Sigmoid colon (tissue), 7 donors: ENCODE results near the gene GSTK1. TPM values are rescaled to one million over a fixed set of nuclear protein-coding genes. Genes with fewer than 3 reads are reported as not detected.

Experiments used
- DNase-seq: peaks from one replicate; pipeline ENCODE4 v3.0.0-alpha.2; 2019
- H3K27ac ChIP-seq, 4 donors: fragments of 200-600 bp; sonication (generic); one replicate each; pipeline ENCODE4 v1.5.1; 2016 to 2019; ENCODE audit warnings: mild to moderate bottlenecking in 1 of 4
- H3K27me3 ChIP-seq, 3 donors: fragments of 200-600 bp; sonication (generic); one replicate each; pipeline ENCODE4 v1.5.1; 2019; ENCODE audit warnings: mild to moderate bottlenecking in 1 of 3
- H3K36me3 ChIP-seq, 4 donors: fragments of 200-600 bp; sonication (generic); one replicate each; pipeline ENCODE4 v1.5.1; 2016 to 2019
- H3K4me1 ChIP-seq, 4 donors: fragments of 200-600 bp; sonication (generic); one replicate each; pipeline ENCODE4 v1.5.1; 2017 to 2019
- H3K4me3 ChIP-seq, 4 donors: fragments of 200-600 bp; sonication (generic); one replicate each; pipeline ENCODE4 v1.5.1; 2017 to 2019; ENCODE audit warnings: mild to moderate bottlenecking in 2 of 4, moderate library complexity in 1 of 4
- H3K9me3 ChIP-seq, 4 donors: fragments of 200-600 bp in 3 of 4; sonication (generic) in 3 of 4; one replicate each; pipeline versions ENCODE4 v1.5.1 to v1.6.1; 2013 to 2019
- EP300 ChIP-seq, 4 donors: sonication (generic); formaldehyde crosslinking; IDR thresholded peaks; one replicate each; pipeline ENCODE4 v1.6.1; 2017; ENCODE audit warnings: antibody characterized with exemption in 4 of 4
- POLR2A ChIP-seq, 2 donors: fragments of 450-650 bp; IDR thresholded peaks; one replicate each; pipeline ENCODE4 v1.6.1; 2016; ENCODE audit warnings: antibody characterized with exemption in 2 of 2, mild to moderate bottlenecking in 2 of 2, moderate library complexity in 2 of 2
- POLR2AphosphoS5 ChIP-seq, 4 donors: sonication (generic); formaldehyde crosslinking; IDR thresholded peaks; one replicate each; pipeline ENCODE4 v1.6.1; 2017; ENCODE audit warnings: antibody characterized with exemption in 4 of 4
- WGBS, 2 donors: extraction: QIAGEN DNeasy Blood & Tissue Kit; methylation state at CpG; one replicate each; pipeline ENCODE4 v1.1.7; 2013; 5-methylcytosine and 5-hydroxymethylcytosine counted together
- intact Hi-C: fragments of 100-400 bp; cut with DNase I; formaldehyde crosslinking; loops from one replicate; pipeline ENCODE4 v1.15.1; 2023
- polyA plus RNA-seq, 3 donors: library from polyadenylated mRNA; stranded (reverse); fragments of 200-250 nt; gene quantifications; one replicate each; pipeline ENCODE4 v1.2.3, GENCODE V29; 2013
- total RNA-seq, 4 donors: library from RNA; depleted of rRNA; stranded (reverse); fragments of >200 nt; gene quantifications; one replicate each; pipeline ENCODE4 v1.1.0, GENCODE V29; 2016
- TF ChIP-seq, protein P1 (sequence below), 4 experiments: fragments of 450-650 bp in 3 of 4; fragments of 200-600 bp in 1 of 4; IDR thresholded peaks; one replicate each; pipeline ENCODE4 v1.5.1; 2016 to 2019; ENCODE audit warnings: antibody characterized with exemption in 4 of 4, mild to moderate bottlenecking in 3 of 4, moderate library complexity in 2 of 4
- donor health status: healthy with polysubstance abuse.
- donor health status: Bipolar disorder and iron deficiency.
- donor health status: healthy.

The GSTK1 gene
- total and polyA plus RNA-seq, 7 donors = 111 to 247 (median 158) TPM

DNA sequence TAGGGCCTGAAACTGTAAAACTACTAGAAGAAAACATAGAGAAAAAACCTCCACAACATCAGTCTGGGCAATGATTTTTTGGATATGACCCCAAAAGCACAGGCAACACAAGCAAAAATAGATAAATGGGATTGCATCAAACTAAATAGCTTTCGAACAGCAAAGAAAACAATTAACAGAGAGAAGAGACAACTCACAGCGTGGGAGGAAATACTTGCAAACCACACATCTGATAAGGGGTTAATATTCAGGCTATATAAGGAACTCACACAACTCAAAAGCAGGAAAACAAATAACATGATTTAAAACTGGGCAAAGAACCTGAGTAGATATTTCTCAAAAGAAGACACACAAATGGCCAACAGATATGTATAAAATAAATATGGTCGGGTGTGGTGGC lies 7.7 kb upstream of the GSTK1 start:
- Histone ChIP-seq H3K27ac (no peak overlapping the region), H3K4me1 (peaks cover 0 to 9% (median 3%) of the 10 kb centered on the region in 4 donors), H3K4me3 (no peak overlapping the region), H3K27me3 (no peaks in the 10 kb centered on the region), H3K9me3 (peaks cover 0 to 4% (median 0%) of the 10 kb centered on the region in 4 donors), H3K36me3 (no peaks in the 10 kb centered on the region)
- TF ChIP-seq POLR2A (IDR thresholded peaks at IDR 0.05) = no peak
- no peak for TF ChIP-seq EP300 (IDR thresholded peaks at IDR 0.05)
- TF ChIP-seq POLR2AphosphoS5 (IDR thresholded peaks at IDR 0.05) = no peak
- TF ChIP-seq, protein P1, sequence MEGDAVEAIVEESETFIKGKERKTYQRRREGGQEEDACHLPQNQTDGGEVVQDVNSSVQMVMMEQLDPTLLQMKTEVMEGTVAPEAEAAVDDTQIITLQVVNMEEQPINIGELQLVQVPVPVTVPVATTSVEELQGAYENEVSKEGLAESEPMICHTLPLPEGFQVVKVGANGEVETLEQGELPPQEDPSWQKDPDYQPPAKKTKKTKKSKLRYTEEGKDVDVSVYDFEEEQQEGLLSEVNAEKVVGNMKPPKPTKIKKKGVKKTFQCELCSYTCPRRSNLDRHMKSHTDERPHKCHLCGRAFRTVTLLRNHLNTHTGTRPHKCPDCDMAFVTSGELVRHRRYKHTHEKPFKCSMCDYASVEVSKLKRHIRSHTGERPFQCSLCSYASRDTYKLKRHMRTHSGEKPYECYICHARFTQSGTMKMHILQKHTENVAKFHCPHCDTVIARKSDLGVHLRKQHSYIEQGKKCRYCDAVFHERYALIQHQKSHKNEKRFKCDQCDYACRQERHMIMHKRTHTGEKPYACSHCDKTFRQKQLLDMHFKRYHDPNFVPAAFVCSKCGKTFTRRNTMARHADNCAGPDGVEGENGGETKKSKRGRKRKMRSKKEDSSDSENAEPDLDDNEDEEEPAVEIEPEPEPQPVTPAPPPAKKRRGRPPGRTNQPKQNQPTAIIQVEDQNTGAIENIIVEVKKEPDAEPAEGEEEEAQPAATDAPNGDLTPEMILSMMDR (IDR thresholded peaks at IDR 0.05) = no peak
- WGBS, 2 donors = 62 to 72% methylated on average over 3 of the region's 3 CpGs
- DNase-seq = no peak
- intact Hi-C loops = no loop called here

DNA sequence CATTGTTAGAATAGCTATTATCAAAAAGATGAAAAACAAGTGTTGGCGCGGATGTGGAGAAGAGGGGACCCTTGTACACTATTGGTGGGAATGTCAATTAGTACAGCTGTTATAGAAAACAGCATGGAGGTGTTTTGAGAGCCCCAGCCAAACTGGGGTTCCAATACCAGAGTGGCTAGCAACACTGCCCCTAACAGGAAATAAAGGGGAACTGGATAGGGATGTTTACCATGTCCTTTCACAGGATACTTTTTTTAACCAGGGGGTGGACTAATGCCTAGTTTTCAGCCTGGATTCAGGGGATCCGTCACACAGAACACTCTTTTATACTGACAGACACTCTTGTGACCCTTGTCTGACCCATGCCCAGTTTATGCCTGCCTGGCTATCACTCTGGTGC lies 6.9 kb upstream of the GSTK1 start:
- peaks cover 0 to 4% (median 0%) of the 10 kb centered on the region in 4 donors for H3K9me3 ChIP-seq
- 94 to 95% methylated on average over 3 of the region's 3 CpGs for WGBS, 2 donors
- TF ChIP-seq EP300 (IDR thresholded peaks at IDR 0.05) = no peak
- no peak for TF ChIP-seq POLR2AphosphoS5 (IDR thresholded peaks at IDR 0.05)
- TF ChIP-seq, protein P1 (IDR thresholded peaks at IDR 0.05) = no peak
- no peak for TF ChIP-seq POLR2A (IDR thresholded peaks at IDR 0.05)
- no peak for DNase-seq
- H3K27me3 ChIP-seq = no peaks in the 10 kb centered on the region
- no peaks in the 10 kb centered on the region for H3K36me3 ChIP-seq
- H3K27ac ChIP-seq = no peak overlapping the region
- intact Hi-C loops = no loop called here
- peaks cover 0 to 9% (median 3%) of the 10 kb centered on the region in 4 donors for H3K4me1 ChIP-seq
- no peak overlapping the region for H3K4me3 ChIP-seq

DNA sequence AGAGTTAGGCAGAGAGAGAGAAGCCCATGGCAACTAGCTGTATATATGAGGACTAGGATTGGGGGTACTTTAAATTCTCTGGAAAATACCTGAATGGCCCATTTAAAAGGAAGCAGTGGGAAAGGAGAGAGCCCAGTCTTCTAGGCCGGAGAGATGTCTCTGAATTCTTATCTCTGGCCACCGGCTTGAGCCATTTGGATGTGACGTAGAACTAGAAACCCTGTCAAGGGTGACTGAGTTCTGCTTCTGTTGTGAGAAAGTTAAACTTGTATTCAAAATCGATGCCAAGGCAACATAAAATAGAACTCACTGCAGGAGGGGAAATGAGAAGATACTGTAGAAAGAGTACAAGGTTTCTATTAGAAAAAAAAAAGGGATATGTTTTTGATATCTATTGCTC lies 6.3 kb upstream of the GSTK1 start:
- TF ChIP-seq POLR2A (IDR thresholded peaks at IDR 0.05) (no peak), EP300 (IDR thresholded peaks at IDR 0.05) (no peak), POLR2AphosphoS5 (IDR thresholded peaks at IDR 0.05) (no peak)
- TF ChIP-seq, protein P1 (IDR thresholded peaks at IDR 0.05) = no peak
- Histone ChIP-seq H3K4me3 (no peak overlapping the region), H3K36me3 (no peaks in the 10 kb centered on the region), H3K27me3 (no peaks in the 10 kb centered on the region), H3K4me1 (peaks cover 0 to 9% (median 3%) of the 10 kb centered on the region in 4 donors), H3K27ac (no peak overlapping the region), H3K9me3 (peaks cover 0 to 4% (median 0%) of the 10 kb centered on the region in 4 donors)
- intact Hi-C loops = no loop called here
- no peak for DNase-seq
- WGBS, 2 donors = 82 to 83% methylated on average over 4 of the region's 4 CpGs

DNA sequence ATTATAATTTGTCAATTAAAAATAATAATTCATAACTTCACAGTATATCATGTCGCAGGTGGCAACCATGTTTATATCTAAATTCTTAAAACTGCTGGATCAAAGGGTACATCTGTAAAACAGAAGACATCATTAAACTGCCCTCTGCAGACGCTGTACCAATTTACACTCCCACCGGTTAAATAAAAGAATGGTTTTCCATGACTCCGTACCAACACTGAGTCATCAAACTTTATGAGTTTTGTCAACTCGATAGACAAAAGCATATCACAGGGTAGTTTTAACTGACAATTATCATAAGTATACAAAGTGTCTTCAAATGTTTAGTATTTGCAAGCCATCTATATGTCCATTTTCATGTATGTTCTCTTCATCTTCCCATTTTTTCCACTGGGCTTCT lies 5.7 kb upstream of the GSTK1 start:
- intact Hi-C loops = no loop called here
- Histone ChIP-seq H3K36me3 (no peaks in the 10 kb centered on the region), H3K4me1 (peaks cover 0 to 10% (median 3%) of the 10 kb centered on the region in 4 donors), H3K4me3 (no peak overlapping the region), H3K27me3 (no peaks in the 10 kb centered on the region), H3K9me3 (peaks cover 0 to 4% (median 0%) of the 10 kb centered on the region in 4 donors), H3K27ac (no peak overlapping the region)
- 16 to 68% methylated on average over 5 of the region's 5 CpGs for WGBS, 2 donors
- no peak for DNase-seq
- TF ChIP-seq POLR2AphosphoS5 (IDR thresholded peaks at IDR 0.05) (no peak), POLR2A (IDR thresholded peaks at IDR 0.05) (no peak), EP300 (IDR thresholded peaks at IDR 0.05) (no peak)
- TF ChIP-seq, protein P1 (IDR thresholded peaks at IDR 0.05) = no peak

DNA sequence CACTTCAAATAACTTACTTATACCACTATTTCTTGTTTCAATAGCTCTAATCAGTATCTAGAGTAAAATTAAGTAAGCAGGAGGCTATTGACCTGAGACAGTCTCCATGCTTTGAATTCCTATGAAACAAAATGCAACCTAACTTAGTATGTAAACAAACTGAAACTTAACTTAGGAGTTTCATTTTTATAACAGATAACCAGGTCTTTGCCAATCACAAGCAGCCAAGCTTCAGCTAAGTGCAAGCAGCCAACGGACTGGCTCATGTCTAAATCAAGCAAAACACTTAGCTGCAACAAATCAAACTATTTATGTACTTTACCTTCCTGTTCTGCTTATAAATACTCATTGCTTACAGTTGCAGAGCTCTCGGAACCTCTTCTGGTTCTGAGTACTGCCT lies 4.4 kb upstream of the GSTK1 start:
- TF ChIP-seq POLR2AphosphoS5 (IDR thresholded peaks at IDR 0.05) (no peak), EP300 (IDR thresholded peaks at IDR 0.05) (no peak), POLR2A (IDR thresholded peaks at IDR 0.05) (no peak)
- TF ChIP-seq, protein P1 (IDR thresholded peaks at IDR 0.05) = no peak
- Histone ChIP-seq H3K9me3 (peaks cover 0 to 2% (median 0%) of the 10 kb centered on the region in 4 donors), H3K27me3 (no peaks in the 10 kb centered on the region), H3K4me1 (peaks cover 0 to 15% (median 7%) of the 10 kb centered on the region in 4 donors), H3K36me3 (no peaks in the 10 kb centered on the region), H3K27ac (peak overlapping the region in 2 of 4 donors; percentile 4 to 5), H3K4me3 (no peak overlapping the region)
- WGBS, 2 donors = 13 to 24% methylated on average over 2 of the region's 2 CpGs
- intact Hi-C loops = no loop called here
- DNase-seq = no peak
